ENCODE measurements around the gene ILF2.

Gene ILF2

DNA sequence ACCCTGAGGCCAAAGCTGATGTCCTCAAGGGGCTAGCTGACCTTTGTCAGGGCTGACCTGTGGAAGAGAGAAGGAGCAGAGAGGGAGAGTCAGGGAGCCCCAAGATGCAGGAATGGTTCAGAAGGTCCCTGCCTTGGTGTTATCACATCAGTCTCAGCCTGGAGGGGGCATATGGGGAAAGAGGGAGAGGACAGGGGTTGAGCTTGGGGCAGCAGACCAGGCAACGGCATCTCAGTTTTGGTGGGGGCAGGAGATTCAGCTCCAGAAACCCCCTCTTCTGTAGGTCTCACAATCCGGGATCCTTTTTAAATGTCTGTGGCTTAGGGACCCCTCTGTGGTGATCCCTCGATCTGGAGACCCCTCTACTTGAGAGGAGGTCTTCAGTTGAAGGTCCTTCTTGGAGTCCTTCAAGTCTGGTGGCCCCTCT, 44.3 kb downstream of the ILF2 start:
- no peak for DNase-seq

DNA sequence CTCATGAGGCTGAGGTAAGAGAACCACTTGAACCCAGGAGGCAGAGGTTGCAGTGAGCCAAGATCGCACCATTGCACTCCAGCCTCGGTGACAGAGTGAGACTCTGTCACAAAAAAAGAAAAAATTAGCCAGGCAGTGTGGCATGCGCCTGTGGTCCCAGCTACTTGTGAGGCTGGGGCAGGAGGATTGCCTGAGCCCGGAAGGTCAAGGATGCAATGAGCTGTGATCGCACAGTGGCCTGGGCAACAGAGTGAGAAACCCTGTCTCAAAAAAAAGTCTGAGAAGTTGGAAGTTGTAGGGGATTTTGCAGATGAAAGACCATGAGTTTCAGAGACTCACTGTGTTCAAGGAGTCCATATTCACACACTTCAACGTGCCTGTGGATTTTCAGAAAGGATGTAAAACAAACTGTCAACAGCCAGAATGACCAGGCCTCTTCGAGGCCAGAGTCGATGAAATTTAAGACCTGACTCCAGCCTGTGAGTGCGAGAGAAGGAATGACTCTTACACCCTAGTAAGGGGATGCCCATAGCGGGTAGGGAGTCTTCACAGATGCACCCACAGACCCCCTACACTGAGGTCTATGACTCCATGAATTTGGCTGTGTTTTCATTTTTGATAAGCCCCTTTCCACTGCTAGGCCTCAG, 45.7 kb downstream of the ILF2 start:
- no peak for DNase-seq

DNA sequence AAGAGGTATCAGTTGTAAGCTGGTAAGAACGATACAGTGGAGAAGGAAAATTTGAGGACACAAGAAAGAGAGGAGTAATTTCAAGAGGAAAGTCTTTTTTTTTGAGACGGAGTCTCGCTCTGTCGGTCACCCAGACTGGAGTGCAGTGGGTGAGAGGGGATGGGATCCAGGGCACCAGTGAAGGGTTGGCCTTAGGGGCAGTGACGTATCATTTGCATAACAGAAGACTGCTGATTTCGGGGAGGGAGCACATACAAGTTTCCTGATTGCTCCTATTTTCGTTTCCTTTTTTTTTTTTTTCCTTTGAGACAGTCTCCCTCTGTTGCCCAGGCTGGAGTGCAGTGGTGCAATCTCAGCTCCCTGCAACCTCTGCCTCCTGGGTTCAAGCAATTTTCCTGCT, 47.7 kb downstream of the ILF2 start:
- no peak for DNase-seq

DNA sequence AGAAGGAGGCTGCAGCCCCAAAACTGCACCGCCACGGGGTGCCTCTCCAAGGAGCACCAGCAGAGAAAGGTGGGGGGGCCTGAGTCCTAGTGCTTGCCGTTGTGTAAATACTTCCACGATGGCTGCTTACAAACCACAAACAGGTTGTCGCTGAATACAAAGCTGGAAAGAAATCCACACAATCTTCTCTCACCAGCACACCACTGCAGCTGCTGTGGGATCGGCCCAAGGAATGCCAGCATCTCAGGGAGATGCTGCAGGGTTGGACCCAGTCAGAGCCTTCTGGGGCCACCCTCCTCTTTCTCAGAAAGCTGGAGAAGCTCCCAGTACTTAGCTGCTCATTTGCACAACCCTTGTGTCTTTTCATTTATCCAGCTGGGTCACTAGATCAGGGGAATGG, 51.6 kb downstream of the ILF2 start:
- DNase-seq = no peak

DNA sequence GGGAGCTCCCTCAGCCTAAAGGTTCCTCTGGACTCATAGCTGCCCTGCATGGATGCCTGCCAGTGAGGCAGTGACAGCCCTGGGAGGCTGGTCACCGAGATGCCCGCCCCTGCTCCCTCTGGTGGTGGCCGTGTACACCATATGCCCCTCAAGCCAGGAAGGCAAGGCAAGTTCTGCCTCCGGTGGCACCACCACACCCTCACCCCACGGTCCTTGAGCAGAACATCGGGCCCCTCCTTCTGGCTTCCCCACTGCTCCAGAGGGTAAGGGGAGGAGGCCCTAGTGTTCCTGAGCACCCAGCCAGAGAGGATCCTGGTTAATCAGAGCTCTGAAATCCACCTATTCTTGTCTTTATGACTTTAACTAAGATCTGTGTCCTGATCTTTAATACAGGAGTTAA, 53.1 kb downstream of the ILF2 start:
- DNase-seq = no peak

DNA sequence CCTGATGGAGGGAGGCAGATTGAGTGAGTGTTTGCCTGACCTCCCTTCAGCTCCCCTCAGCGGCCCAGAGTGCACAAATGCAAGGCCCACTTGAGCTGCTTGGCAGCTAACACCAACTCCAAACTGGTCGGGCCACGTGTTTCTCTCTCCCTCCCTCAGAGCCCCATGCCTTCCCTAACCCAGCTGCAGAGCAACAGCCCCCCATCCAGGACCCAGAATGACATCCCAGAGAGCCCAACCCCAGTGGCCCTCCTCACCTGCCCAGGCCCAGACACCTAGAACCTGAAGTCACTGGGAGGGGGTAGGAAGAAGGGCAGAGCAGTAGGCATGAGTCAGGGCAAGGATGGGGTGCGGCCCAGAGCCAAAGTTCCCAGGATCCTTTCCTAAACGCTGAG, 53.9 kb downstream of the ILF2 start:
- DNase-seq = no peak

DNA sequence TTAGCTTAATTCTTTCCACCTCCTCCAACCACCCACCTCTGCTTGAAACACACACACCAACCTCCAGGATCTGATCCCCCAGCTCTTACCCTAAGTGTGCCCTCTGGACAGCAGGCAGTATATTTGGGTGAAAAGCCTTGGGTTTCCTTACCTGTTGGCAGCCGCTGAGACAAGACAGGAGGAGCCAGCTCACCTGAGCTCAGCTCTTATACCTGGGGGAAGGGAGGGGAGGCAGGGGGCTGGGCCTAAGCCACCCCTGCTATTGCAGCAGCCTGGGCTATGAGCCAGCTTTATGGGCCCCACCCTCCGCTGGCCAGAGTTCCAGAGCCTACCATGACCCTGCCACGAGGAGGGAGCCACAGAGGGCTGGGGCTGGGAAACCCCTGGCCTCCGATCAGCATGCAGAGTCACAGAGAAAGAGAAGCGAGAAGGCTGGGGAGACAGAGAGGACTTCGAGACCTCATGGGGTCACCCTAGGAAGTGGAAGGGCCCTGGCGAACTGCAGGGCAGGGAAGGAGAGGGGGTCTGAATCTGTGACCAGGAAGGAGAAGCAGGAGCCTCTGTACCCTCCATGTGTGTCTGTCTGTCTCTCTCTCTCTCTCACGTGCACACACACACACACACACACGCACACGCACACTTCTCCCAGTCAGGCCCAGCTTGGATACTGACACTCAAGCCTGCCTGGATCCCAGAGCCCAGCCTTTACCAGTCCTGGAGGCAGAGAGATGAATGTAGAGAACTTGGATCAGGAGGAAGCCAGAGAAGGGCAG, 54.5 kb downstream of the ILF2 start, which contains the start of gene S100A14:
TSS of gene S100A14 (minus strand) at position 182 of the 773 bp plus-strand sequence. CDS start 467 bp downstream, outside the sequence.
- no peak for DNase-seq

DNA sequence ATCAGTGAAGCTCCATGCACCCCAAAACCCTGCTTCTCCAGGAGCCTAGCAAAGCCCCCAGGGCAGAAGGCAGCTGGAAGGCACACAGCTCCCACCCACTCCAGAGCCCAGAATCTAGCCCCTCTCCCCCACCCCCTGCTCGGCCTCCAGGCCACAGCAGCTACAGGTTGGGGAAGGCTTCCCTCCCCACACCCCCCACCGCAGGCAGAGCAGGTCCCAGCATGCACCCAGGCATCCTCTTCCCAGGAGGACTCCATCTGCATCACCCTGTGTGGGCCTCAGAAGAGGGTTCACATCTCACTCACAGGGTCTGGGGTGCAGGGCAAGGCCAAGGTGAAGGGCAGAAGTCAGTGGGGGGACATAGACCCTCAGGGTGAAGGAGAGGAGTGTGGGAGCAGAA, 55.4 kb downstream of the ILF2 start:
- no peak for DNase-seq

DNA sequence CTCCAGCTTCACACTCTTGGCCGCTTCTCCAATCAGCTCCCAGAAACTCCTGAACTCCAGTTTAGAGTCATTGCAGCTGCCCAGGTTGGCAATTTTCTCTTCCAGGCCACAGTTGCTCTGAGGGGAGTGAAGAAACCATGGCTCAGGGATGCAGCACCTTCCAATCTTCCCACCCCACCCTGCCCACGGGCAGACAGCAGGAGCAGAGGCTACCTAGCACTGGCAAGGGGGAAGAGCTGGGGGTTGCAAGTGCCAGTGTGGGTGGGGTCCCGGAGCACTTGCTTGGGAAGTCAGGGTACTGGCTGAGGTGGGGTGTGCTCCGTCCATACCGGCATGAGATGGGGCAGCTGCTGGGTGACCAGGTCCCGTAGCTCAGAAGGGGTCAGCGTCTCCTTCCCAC, 55.9 kb downstream of the ILF2 start:
- DNase-seq = no peak

DNA sequence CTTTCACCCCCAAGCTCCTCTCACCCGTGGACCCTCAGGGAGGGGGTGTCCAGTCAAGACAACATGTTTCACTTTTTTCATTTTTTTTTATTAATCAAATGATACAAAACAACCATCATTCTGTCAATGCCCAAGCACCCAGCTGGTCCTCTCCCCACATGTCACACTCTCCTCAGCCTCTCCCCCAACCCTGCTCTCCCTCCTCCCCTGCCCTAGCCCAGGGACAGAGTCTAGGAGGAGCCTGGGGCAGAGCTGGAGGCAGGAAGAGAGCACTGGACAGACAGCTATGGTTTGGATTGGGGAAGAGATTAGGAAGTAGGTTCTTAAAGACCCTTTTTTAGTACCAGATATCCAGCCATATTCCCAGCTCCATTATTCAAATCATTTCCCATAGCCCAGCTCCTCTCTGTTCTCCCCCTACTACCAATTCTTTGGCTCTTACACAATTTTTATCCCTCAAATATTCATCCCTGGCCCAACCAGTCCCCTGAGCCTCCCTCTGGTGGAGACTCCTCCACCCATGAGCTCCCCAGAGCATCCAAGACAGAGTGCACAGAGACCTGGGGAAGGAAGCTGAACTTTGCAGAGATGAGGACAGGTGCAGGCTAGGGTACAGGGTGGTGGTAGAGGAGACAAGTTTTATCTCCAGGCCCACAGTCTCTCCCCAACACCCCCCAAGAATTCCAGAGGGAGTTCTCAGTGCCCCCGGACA, 56.4 kb downstream of the ILF2 start:
- DNase-seq = no peak

DNA sequence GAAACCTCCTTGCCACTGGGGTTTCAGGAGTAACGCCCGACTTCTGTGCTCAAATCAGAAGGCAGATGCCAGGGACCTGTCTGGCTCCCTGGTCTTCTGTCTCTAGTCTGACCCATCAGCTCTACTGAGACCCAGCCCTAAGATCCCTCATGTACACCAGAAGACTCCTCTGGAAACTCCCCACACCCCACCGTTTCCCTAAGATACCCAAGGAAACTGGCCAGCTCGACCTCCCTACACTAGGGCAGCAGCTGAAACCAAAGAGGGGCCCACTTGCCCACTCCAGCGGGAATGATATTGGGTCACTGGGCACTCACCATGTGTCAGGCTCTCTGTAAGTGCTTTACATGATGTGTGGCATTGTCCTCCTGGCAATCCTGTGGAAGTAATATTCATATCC, 57.4 kb downstream of the ILF2 start:
- no peak for DNase-seq

DNA sequence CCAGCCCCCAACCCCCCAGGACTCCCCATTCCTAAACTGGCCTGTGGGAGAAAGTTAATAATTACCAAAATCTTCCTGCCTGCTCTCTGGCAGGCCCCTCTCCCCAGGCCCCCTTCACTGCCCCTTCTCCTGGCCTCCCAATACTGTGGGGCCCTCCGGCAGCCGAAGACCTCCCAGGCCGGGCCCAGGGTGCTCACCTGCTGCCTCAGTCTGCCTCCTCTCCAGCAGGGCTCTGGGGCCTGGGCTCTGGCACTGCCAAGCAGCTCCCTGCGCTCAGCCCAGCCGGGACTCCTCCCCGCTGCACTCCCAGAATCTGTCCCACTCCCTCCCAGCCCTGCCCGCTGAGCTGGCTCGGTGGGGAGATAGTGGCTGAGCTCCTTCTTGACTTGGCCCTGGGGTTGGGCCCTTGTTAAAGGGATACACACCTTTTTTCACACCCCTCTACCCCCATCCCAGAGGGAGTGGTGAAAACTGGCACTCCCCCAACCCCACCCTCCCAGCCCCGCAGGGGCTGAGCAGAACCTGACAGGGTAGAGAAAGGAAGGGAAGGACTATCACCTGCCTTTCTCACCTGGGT, 58.0 kb downstream of the ILF2 start, which contains the start of gene S100A16:
TSS of gene S100A16 (minus strand) at position 383 of the 577 bp plus-strand sequence. CDS start 4,986 bp downstream, outside the sequence.
- DNase-seq = peak in 1 of 2 experiments; percentile 65

DNA sequence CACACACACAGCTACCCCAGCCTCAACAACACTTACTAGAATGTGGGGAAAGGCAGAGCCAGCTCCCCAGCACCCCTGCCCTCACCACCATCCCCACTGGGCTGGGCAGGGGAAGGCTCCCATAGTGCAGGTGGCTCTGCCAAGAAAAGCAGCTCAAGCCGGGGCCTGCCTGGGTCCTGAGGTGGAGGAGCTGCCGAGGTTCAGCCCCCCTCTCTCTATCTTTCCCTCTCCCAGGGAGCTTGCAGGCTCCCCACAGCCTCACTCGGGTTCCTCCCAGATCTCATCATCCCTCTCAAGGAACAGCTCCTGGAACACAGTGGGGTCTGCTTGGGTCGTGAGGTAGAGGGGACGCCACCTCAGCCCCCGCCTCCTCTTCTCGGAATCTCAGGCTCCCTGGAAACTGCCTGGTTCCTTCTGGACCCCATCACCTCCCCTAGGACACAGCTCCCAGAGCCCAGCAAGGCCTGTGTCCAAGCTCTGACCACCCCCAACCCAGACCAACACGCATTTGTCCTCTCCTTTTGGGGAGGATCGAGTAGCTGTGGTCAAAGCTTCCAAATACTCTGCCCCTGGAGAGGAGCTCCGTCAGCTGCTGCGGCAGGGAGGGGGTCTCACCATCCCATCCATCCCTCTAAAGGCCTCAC, 58.6 kb downstream of the ILF2 start:
- no peak for DNase-seq
